Activated CD8-positive, alpha-beta memory T cell treated with anti-CD3 and anti-CD28 coated beads for 1 hour (primary cell): ENCODE data around the gene CCDC69.
"Not testable (repeated sequence)": the region's sequence is repeated elsewhere in the genome, so short reads cannot be mapped to it uniquely, and the experiment has no call there.

Experiments
- DNase-seq, 2 donors: peaks; one replicate each; pipeline ENCODE4 v3.0.0-alpha.2; 2020; ENCODE audit warnings: low read depth in 1 of 2; ENCODE audit errors: extremely low read depth in 1 of 2

Gene CCDC69

GRCh38 chr5:151196556-151197290 is 27.2 kb downstream of the CCDC69 start:
- DNase-seq: no peak

DNA sequence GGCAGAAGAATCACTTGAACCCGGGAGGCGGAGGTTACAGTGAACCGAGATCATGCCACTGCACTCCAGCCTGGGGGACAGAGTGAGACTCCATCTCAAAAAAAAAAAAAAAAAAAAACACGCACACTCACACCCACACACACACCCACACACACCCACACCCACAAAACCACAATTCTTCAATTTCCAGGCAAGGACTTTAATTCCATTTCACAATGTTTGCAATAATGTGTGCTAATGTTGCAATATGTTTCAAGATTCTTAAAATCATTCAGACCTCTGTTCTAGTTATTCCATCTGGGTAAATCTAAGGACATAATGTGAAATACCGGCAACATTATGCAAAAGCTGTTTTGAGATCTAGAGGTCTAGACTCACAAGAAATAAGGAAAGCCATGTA is 28.3 kb downstream of the CCDC69 start:
- DNase-seq: no peak

DNA sequence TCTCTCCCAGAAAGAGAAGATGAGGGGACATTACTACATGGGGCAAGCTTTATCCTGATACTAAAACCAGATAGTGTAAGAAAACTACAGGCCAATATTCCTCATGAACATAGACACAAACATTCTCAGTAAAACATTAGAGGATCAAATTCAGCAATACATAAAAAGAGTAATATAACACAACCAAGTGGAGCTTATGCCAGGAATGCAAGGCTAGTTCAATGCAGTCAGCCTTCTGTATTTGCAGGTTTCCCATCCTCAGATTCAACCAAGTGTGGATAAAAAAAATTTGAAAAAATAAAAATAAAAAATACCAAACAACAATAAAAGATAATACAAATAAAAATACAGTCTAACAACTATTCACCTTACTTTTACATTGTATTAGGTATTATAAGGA is 31.3 kb downstream of the CCDC69 start:
- no peak for DNase-seq

DNA sequence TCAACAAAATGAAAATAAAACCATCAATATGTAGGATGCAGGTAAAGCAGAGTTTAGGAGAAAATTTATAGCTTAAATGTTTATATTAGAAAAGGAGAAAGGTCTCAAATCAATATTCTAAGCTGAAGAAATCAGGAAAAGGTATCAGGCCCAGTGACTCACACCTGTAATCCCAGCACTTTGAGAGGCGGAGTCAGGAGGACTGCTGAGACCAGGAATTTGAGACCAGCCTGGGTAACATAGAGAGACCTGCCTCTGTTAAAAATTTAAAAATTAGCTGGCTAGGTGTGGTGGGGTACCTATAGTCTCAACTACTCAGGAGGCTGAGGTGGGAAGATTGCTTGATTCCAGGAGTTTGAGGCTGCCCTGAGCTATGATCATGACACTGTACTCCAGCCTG is 32.2 kb downstream of the CCDC69 start:
- no peak for DNase-seq

GRCh38 chr5:151189151-151189550 is 34.7 kb downstream of the CCDC69 start:
- no peak for DNase-seq

GRCh38 chr5:151186538-151186937 is 37.4 kb downstream of the CCDC69 start:
- DNase-seq: no peak

DNA sequence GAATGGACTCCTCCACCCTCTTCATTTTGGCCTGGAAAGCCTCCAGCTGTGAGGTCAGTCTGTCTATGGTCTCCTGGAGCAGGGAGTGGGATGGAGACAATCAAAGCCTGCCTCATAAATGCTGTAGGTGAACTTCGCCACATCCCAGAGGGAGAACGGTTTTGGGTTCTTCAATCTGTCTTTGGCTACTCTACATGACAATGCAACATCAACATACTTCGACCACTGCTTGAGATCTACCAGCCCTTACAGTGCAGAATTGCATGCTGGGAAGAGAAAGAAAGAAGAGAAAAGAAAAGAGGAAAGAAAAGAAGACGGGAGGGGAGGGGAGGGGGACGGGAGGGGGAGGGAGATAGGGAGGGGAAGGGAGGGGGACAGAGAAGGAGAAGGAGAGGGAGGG is 37.8 kb downstream of the CCDC69 start:
- DNase-seq: no peak

GRCh38 chr5:151184316-151185042 is 39.4 kb downstream of the CCDC69 start:
- DNase-seq: no peak

GRCh38 chr5:151183456-151184245 is 40.2 kb downstream of the CCDC69 start:
- DNase-seq: no peak

GRCh38 chr5:151182976-151183375 is 40.9 kb downstream of the CCDC69 start:
- DNase-seq: no peak

DNA sequence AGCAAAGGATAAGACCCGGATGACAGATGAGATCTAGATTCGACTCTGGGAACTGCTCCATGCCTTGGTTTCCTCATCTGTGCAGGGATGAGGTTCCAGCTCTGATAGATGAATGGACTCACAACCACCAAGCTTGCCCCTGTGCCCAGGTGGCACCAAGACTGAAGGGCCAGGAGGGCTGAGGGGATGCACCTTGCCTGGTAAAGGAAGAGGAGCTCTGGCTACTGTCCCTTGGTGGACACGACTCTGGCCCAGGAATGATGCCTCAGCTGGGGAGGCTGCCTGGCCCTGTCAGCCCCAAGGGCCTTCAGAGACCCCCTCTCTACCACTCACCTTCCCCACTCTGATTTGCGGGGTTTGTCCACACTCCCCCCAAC is 41.4 kb downstream of the CCDC69 start:
- DNase-seq: no peak

DNA sequence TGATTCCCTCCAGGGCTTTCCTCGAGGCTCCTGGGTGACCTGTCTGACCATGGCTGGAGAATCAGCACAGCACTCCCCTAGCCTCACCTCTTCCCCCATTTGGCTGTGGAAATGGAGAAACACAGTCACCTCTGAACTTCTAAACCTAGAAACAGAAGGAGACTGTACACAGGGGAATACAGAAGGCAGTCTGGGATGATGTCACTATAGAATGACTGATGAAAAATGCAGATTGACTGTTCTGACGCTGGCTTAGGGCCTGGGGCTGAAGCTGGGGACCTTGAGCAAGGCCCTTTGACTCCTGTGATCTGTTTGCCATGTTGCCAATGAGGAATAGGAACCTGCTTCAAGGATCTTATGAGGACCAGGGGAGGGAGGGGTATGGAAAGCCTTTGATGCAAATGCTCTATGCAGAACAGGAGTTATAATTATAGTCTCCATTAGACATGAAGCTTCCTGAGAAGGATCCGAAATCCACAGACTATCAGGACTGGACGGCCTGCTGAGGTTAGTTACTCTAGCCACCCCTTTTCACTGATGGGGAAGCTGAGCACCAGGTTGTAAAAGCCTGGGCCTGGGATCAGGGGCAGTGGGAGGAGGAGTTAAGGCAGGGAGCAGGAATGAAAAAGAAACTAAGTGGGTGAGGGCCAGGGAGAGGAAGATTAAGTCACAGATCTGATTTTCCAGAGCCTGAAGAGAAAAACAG is 41.9 kb downstream of the CCDC69 start:
- no peak for DNase-seq

- DNase-seq: no peak
These were observed 43.6 kb downstream of the CCDC69 start for GRCh38 chr5:151180291-151180690.

- no peak for DNase-seq
These were observed 44.4 kb downstream of the CCDC69 start for GRCh38 chr5:151179489-151179840.

- DNase-seq: no peak
These were observed 45.0 kb downstream of the CCDC69 start for GRCh38 chr5:151178777-151179488.

GRCh38 chr5:151178372-151178771 is 45.5 kb downstream of the CCDC69 start:
- no peak for DNase-seq

- not testable (repeated sequence) for DNase-seq
These were observed 47.6 kb downstream of the CCDC69 start for GRCh38 chr5:151176268-151176667.

- DNase-seq: no peak
These were observed 49.2 kb downstream of the CCDC69 start for GRCh38 chr5:151174612-151175101.

DNA sequence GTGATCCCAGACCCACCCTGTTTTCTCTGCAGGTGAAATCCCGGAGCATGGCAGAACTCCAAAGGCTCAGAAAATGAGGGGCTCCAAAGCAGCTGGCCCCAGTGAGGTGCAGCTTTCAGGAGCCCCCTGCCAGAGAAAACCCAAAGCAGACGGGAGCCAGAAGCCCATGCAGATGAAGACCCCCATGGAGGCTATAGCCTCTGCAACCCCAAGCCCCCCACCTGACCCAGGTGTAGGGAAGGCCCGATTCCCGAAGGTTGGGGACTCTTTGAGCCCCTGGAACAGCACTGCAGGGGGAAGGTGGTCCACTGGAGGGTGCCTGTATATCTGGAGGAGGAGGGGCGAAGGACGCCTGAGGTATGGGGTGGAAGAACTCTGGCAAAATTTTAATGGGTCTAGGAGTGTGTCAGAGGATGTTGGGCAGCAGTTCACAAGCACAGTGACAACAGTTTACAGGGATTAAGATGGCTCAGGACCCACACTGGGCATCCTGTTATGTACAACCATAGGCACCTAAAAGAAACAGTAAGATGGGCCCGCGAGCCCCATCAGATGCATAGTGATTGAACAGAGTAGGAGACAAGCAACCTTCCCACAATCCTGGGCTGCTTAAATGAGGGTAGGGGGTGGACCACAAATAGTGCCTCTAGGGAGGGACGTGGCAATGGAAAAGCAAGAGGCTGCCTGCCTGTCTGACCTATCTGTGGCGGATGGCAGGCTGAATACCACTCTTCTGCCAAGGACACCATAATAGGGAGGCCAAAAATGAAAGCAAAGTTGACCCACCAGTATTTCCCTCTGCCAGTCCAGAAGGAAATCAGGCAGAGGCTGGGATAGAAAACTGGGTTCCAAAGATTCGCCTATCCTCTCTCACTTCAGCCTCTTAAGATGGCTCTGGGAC is 49.9 kb downstream of the CCDC69 start:
- DNase-seq: no peak
